ENCODE results near the gene ARHGEF2. TPM values are rescaled to one million over a fixed set of nuclear protein-coding genes. Genes with fewer than 3 reads are reported as not detected.

The ARHGEF2 gene
- total and polyA plus RNA-seq, 4 experiments from 2014 or later = 6.7 to 198 (median 110) TPM

DNA sequence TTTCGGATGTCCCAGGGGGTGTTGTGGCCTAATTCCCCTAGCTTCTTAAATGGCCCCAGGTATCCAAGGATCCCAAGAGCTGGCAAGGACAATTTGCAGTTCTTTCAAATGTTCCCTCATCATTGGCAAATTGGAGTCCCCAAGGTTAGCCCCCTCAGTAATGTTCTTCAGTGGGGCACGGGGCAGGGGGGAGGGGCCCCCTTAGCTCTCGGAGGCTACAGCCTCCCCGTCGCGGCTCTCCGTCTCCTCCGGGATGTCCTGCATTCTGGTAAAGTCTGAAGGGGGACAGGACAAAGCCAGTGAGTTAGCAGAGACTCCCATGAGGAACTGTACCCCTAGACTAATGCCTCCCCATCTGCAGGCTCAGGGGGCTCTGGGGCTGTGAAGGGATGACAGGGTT lies 30.6 kb downstream of the ARHGEF2 start:
- no peak overlapping the region for H3K4me3 ChIP-seq (ENCODE audit: low read length in 2 of 2)
- H3K4me1 ChIP-seq (ENCODE audit: insufficient read depth, low read length) = peaks cover 35% of the 10 kb centered on the region
- peak overlapping the region in 3 of 7 donors; percentile 4 to 84 (median 50) for H3K27ac Mint-ChIP-seq
- H3K27me3 ChIP-seq (ENCODE audit: insufficient read depth, low read length) = no peaks in the 10 kb centered on the region
- no peak overlapping the region for H3K4me3 Mint-ChIP-seq
- CTCF ChIA-PET (ENCODE audit: partially characterized antibody) = interaction anchor here (1.0 to 1.3 kb wide), 3 partner anchors 9 to 35 kb away, joined by 3 to 4 read pairs (median 3); no protein-coding TSS in a partner anchor
- no peaks in the 10 kb centered on the region for H3K9me3 ChIP-seq (ENCODE audit: control insufficient read depth in 1 of 2, low read length in 2 of 2)
- no peaks in the 10 kb centered on the region for H3K9me3 Mint-ChIP-seq
- peaks cover 15 to 38% (median 26%) of the 10 kb centered on the region in 4 donors for H3K4me1 Mint-ChIP-seq
- POLR2A ChIA-PET (ENCODE audit: partially characterized antibody) = interaction anchor here (1.2 to 2.6 kb wide), 3 partner anchors 14 to 36 kb away, joined by 3 to 14 read pairs (median 5); partner anchors contain the start of genes ARHGEF2 and KHDC4
- H3K27me3 Mint-ChIP-seq = no peaks in the 10 kb centered on the region
- peaks cover 43% of the 10 kb centered on the region for H3K36me3 ChIP-seq (ENCODE audit: insufficient read depth, low read length)
- no peak overlapping the region for H3K27ac ChIP-seq (ENCODE audit: low read depth, low read length)
- intact Hi-C loops (cut with micrococcal nuclease) = no loop called here
- no peak for DNase-seq
- H3K36me3 Mint-ChIP-seq = peaks cover 23 to 48% of the 10 kb centered on the region in 2 donors

DNA sequence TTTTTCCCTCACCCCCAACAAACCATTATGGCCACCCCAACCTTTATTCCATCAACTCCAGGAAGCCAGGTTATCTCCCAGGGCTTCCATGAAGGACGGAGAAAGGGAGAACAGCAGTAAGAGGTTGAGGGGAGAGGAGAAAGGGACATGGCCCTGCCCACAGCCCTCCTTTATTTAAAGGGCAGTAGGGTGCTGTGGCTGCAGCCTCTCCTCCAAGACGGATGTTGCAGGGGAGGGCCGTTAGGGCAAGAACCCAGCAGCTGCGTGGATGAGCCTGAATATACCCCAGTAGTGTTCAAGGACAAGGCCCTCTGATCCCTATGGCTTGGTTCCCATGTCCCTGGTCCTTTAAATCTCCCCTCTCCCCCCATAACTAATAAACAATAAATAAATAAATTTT lies 31.1 kb downstream of the ARHGEF2 start:
- H3K27ac Mint-ChIP-seq = peak overlapping the region; percentile 84 to 95 (median 91)
- peaks cover 23 to 44% of the 10 kb centered on the region in 2 donors for H3K36me3 Mint-ChIP-seq
- peak overlapping the region in 2 of 8 donors; percentile 36 to 82 for H3K4me3 Mint-ChIP-seq
- no peak for DNase-seq
- peaks cover 35% of the 10 kb centered on the region for H3K4me1 ChIP-seq (ENCODE audit: insufficient read depth, low read length)
- H3K27me3 Mint-ChIP-seq = no peaks in the 10 kb centered on the region
- H3K36me3 ChIP-seq (ENCODE audit: insufficient read depth, low read length) = peaks cover 39% of the 10 kb centered on the region
- CTCF ChIA-PET (ENCODE audit: partially characterized antibody) = interaction anchor here (1.0 to 1.3 kb wide), 2 partner anchors 9 to 35 kb away, joined by 3 read pairs; no protein-coding TSS in a partner anchor
- intact Hi-C loops (cut with micrococcal nuclease) = no loop called here
- peaks cover 15 to 41% (median 29%) of the 10 kb centered on the region in 4 donors for H3K4me1 Mint-ChIP-seq
- POLR2A ChIA-PET (ENCODE audit: partially characterized antibody) = interaction anchor here (1.2 to 2.6 kb wide), 3 partner anchors 13 to 36 kb away, joined by 3 to 14 read pairs (median 5); partner anchors contain the start of genes ARHGEF2 and KHDC4
- H3K9me3 ChIP-seq (ENCODE audit: control insufficient read depth in 1 of 2, low read length in 2 of 2) = no peaks in the 10 kb centered on the region
- H3K4me3 ChIP-seq (ENCODE audit: low read length in 2 of 2) = no peak overlapping the region
- no peaks in the 10 kb centered on the region for H3K27me3 ChIP-seq (ENCODE audit: insufficient read depth, low read length)
- peak overlapping the region; percentile 48 for H3K27ac ChIP-seq (ENCODE audit: low read depth, low read length)
- H3K9me3 Mint-ChIP-seq = no peaks in the 10 kb centered on the region

DNA sequence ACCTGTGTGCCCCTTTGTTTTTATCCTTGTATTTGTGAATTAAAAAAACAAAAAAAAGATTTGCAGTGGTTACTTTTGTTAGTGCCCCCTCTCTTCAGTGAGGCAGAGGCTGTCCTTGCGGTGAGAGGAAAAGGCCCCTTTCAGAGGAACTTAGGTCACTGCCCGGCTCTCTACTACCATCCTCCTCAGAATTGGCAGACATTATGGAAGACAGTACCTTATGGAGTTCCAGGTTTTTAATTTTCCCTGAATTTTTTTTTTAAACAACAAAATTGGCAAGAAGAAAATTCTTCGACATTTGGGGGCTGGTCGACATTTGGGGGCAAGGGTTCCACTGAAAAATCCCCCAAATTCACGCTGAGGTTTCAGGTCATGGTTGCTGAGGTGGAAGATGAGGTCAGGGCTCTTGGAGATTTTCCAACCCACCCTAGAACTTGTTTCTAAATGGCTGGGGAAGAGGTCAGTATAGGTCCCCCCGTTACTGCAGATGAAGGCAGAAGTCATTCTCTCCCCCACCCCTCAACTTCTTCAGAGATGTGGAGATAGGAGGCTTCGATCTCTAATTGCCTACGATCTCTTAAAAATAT lies 31.6 kb downstream of the ARHGEF2 start:
- Mint-ChIP-seq H3K27ac (peak overlapping the region; percentile 84 to 95 (median 91)), H3K36me3 (peaks cover 18 to 38% of the 10 kb centered on the region in 2 donors), H3K9me3 (no peaks in the 10 kb centered on the region), H3K27me3 (no peaks in the 10 kb centered on the region), H3K4me3 (peak overlapping the region in 6 of 8 donors; percentile 36 to 82 (median 54)), H3K4me1 (peaks cover 15 to 45% (median 33%) of the 10 kb centered on the region in 4 donors)
- no peak overlapping the region for H3K4me3 ChIP-seq (ENCODE audit: low read length in 2 of 2)
- intact Hi-C loops (cut with micrococcal nuclease) = no loop called here
- no peaks in the 10 kb centered on the region for H3K27me3 ChIP-seq (ENCODE audit: insufficient read depth, low read length)
- ChIA-PET CTCF (ENCODE audit: partially characterized antibody) (interaction anchor here (0.6 to 1.0 kb wide), 3 partner anchors 12 to 32 kb away, joined by 3 to 4 read pairs (median 4); partner anchors contain the start of genes ARHGEF2 and KHDC4), POLR2A (ENCODE audit: partially characterized antibody) (interaction anchor here (0.6 to 10.8 kb wide), 10 partner anchors 10 to 57 kb away, joined by 3 to 179 read pairs (median 4); partner anchors contain the start of genes ARHGEF2 and KHDC4)
- H3K27ac ChIP-seq (ENCODE audit: low read depth, low read length) = peak overlapping the region; percentile 48
- no peaks in the 10 kb centered on the region for H3K9me3 ChIP-seq (ENCODE audit: control insufficient read depth in 1 of 2, low read length in 2 of 2)
- DNase-seq = no peak
- H3K36me3 ChIP-seq (ENCODE audit: insufficient read depth, low read length) = peaks cover 33% of the 10 kb centered on the region
- H3K4me1 ChIP-seq (ENCODE audit: insufficient read depth, low read length) = peaks cover 36% of the 10 kb centered on the region

DNA sequence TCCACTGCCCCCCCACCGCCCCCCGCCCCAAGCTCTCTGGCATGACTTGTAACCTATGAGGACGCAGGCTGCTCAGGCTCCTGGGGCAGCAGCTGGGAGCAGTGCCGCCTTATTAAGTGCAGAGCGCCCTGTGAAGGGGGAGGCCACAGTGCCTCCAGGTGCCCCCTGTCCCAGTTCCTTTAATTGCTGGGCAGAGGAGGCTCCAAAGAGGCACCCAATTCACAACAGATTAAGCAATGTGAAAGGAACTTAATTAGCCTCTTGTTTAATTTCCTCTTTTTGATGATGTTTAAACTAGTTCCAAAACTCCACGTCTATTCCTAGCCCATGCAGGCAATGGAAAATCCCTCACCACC lies 33.9 kb downstream of the ARHGEF2 start:
- Mint-ChIP-seq H3K36me3 (peaks cover 5 to 25% of the 10 kb centered on the region in 2 donors), H3K4me1 (peaks cover 29 to 65% (median 51%) of the 10 kb centered on the region in 4 donors), H3K9me3 (peaks cover 0 to 2% (median 0%) of the 10 kb centered on the region in 8 donors), H3K27ac (peak overlapping the region in 6 of 7 donors; percentile 32 to 90 (median 80)), H3K4me3 (no peak overlapping the region), H3K27me3 (no peaks in the 10 kb centered on the region)
- no peaks in the 10 kb centered on the region for H3K9me3 ChIP-seq (ENCODE audit: control insufficient read depth in 1 of 2, low read length in 2 of 2)
- intact Hi-C loops (cut with micrococcal nuclease) = no loop called here
- peaks cover 56% of the 10 kb centered on the region for H3K4me1 ChIP-seq (ENCODE audit: insufficient read depth, low read length)
- H3K27me3 ChIP-seq (ENCODE audit: insufficient read depth, low read length) = no peaks in the 10 kb centered on the region
- no peak overlapping the region for H3K4me3 ChIP-seq (ENCODE audit: low read length in 2 of 2)
- ChIA-PET POLR2A (ENCODE audit: partially characterized antibody) (interaction anchor here (0.8 to 10.8 kb wide), 7 partner anchors 11 to 71 kb away, joined by 3 to 179 read pairs (median 7); partner anchors contain the start of genes ARHGEF2 and KHDC4), CTCF (ENCODE audit: partially characterized antibody) (interaction anchor here (0.6 to 2.5 kb wide), 3 partner anchors 8 to 53 kb away, joined by 3 to 10 read pairs (median 3); no protein-coding TSS in a partner anchor)
- peaks cover 14% of the 10 kb centered on the region for H3K36me3 ChIP-seq (ENCODE audit: insufficient read depth, low read length)
- no peak overlapping the region for H3K27ac ChIP-seq (ENCODE audit: low read depth, low read length)
- no peak for DNase-seq

DNA sequence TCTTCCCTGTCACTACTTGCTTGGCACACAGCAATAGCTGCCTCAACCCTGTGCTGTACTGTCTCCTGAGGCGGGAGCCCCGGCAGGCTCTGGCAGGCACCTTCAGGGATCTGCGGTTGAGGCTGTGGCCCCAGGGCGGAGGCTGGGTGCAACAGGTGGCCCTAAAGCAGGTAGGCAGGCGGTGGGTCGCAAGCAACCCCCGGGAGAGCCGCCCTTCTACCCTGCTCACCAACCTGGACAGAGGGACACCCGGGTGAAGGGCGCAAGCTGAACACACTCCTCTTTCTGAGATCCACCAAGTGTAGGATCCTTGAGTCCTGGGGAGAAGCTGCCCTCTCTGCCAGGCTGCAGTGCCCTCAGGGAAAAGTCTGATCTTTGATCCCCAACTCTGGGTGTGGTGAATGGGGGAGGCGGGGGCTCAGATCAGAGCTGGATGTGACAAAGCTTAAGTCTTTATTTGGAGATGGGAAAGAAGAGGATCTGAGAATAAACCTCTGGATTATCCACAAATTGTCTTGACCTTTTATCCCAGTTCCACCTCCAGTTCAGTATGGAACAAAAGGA lies 35.7 kb downstream of the ARHGEF2 start:
- Mint-ChIP-seq H3K4me1 (peaks cover 34 to 72% (median 57%) of the 10 kb centered on the region in 4 donors), H3K4me3 (no peak overlapping the region), H3K36me3 (peaks cover 5 to 16% of the 10 kb centered on the region in 2 donors), H3K27me3 (no peaks in the 10 kb centered on the region), H3K27ac (peak overlapping the region in 1 of 7 donors; percentile 68), H3K9me3 (peaks cover 0 to 2% (median 0%) of the 10 kb centered on the region in 8 donors)
- H3K27ac ChIP-seq (ENCODE audit: low read depth, low read length) = no peak overlapping the region
- no peaks in the 10 kb centered on the region for H3K27me3 ChIP-seq (ENCODE audit: insufficient read depth, low read length)
- CTCF ChIA-PET (ENCODE audit: partially characterized antibody) = interaction anchor here (0.9 to 2.5 kb wide), 3 partner anchors 9 to 47 kb away, joined by 3 to 10 read pairs (median 3); partner anchors contain the start of gene KHDC4
- H3K4me3 ChIP-seq (ENCODE audit: low read length in 2 of 2) = no peak overlapping the region
- H3K4me1 ChIP-seq (ENCODE audit: insufficient read depth, low read length) = peaks cover 64% of the 10 kb centered on the region
- DNase-seq = no peak
- no peaks in the 10 kb centered on the region for H3K9me3 ChIP-seq (ENCODE audit: control insufficient read depth in 1 of 2, low read length in 2 of 2)
- POLR2A ChIA-PET (ENCODE audit: partially characterized antibody) = interaction anchor here (0.8 to 10.8 kb wide), 5 partner anchors 9 to 48 kb away, joined by 3 to 179 read pairs (median 7); partner anchors contain the start of genes ARHGEF2 and KHDC4
- intact Hi-C loops (cut with micrococcal nuclease) = no loop called here
- peaks cover 14% of the 10 kb centered on the region for H3K36me3 ChIP-seq (ENCODE audit: insufficient read depth, low read length)

DNA sequence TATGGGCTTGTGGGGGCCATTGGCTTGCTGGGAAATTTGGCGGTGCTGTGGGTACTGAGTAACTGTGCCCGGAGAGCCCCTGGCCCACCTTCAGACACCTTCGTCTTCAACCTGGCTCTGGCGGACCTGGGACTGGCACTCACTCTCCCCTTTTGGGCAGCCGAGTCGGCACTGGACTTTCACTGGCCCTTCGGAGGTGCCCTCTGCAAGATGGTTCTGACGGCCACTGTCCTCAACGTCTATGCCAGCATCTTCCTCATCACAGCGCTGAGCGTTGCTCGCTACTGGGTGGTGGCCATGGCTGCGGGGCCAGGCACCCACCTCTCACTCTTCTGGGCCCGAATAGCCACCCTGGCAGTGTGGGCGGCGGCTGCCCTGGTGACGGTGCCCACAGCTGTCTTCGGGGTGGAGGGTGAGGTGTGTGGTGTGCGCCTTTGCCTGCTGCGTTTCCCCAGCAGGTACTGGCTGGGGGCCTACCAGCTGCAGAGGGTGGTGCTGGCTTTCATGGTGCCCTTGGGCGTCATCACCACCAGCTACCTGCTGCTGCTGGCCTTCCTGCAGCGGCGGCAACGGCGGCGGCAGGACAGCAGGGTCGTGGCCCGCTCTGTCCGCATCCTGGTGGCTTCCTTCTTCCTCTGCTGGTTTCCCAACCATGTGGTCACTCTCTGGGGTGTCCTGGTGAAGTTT lies 36.4 kb downstream of the ARHGEF2 start:
- POLR2A ChIA-PET (ENCODE audit: partially characterized antibody) = interaction anchor here (0.8 to 10.8 kb wide), 3 partner anchors 37 to 49 kb away, joined by 3 to 179 read pairs (median 4); partner anchors contain the start of gene ARHGEF2
- intact Hi-C loops (cut with micrococcal nuclease) = no loop called here
- Mint-ChIP-seq H3K36me3 (peaks cover 1 to 12% of the 10 kb centered on the region in 2 donors), H3K27ac (peak overlapping the region in 2 of 7 donors; percentile 61 to 66), H3K27me3 (no peaks in the 10 kb centered on the region), H3K4me3 (no peak overlapping the region), H3K9me3 (peaks cover 0 to 2% (median 0%) of the 10 kb centered on the region in 8 donors), H3K4me1 (peaks cover 32 to 68% (median 54%) of the 10 kb centered on the region in 4 donors)
- H3K27me3 ChIP-seq (ENCODE audit: insufficient read depth, low read length) = no peaks in the 10 kb centered on the region
- H3K27ac ChIP-seq (ENCODE audit: low read depth, low read length) = no peak overlapping the region
- H3K36me3 ChIP-seq (ENCODE audit: insufficient read depth, low read length) = peaks cover 8% of the 10 kb centered on the region
- no peaks in the 10 kb centered on the region for H3K9me3 ChIP-seq (ENCODE audit: control insufficient read depth in 1 of 2, low read length in 2 of 2)
- H3K4me3 ChIP-seq (ENCODE audit: low read length in 2 of 2) = no peak overlapping the region
- DNase-seq = no peak
- peaks cover 57% of the 10 kb centered on the region for H3K4me1 ChIP-seq (ENCODE audit: insufficient read depth, low read length)
- CTCF ChIA-PET (ENCODE audit: partially characterized antibody) = interaction anchor here (0.9 to 1.8 kb wide), 2 partner anchors 8 to 48 kb away, joined by 3 to 7 read pairs; partner anchors contain the start of gene KHDC4
